Mucosa of rectum (tissue), 2 donors: ENCODE measurements around the gene NAA10.

Experiments used
- H3K27ac ChIP-seq, 2 donors: one replicate each; pipeline ENCODE4 v1.7.0; 2013; ENCODE audit warnings: inconsistent platforms in 2 of 2, low read depth in 2 of 2, low read length in 2 of 2
- H3K27me3 ChIP-seq, 2 donors: one replicate each; pipeline ENCODE4 v1.7.0; 2013; ENCODE audit warnings: low read length in 2 of 2; ENCODE audit not compliant: control insufficient read depth in 2 of 2, insufficient read depth in 2 of 2
- H3K36me3 ChIP-seq, 2 donors: one replicate each; pipeline ENCODE4 v1.7.0; 2013; ENCODE audit warnings: low read length in 2 of 2; ENCODE audit not compliant: control insufficient read depth in 2 of 2, insufficient read depth in 2 of 2
- H3K4me1 ChIP-seq, 2 donors: one replicate each; pipeline ENCODE4 v1.7.0; 2013; ENCODE audit warnings: low read length in 2 of 2, mild to moderate bottlenecking in 1 of 2; ENCODE audit not compliant: control insufficient read depth in 2 of 2, insufficient read depth in 2 of 2
- H3K4me3 ChIP-seq, 2 donors: one replicate each; pipeline ENCODE4 v1.7.0; 2013; ENCODE audit warnings: low read length in 2 of 2
- H3K9ac ChIP-seq, 2 donors: one replicate each; pipeline ENCODE4 v1.7.0; 2013; ENCODE audit warnings: low read length in 2 of 2, low read depth in 1 of 2, mild to moderate bottlenecking in 1 of 2
- H3K9me3 ChIP-seq, 2 donors: one replicate each; pipeline ENCODE4 v1.7.0; 2013; ENCODE audit warnings: low read length in 2 of 2; ENCODE audit not compliant: control insufficient read depth in 2 of 2
- donor health status: healthy.
- donor health status: Normal muscosa, but diverticular disease.

Gene NAA10

GRCh38 chrX:153911798-153912197, 23.0 kb downstream of the NAA10 start:
- Histone ChIP-seq H3K36me3 (peaks cover 0 to 3% of the 10 kb centered on the region in 2 donors), H3K9me3 (no peaks in the 10 kb centered on the region), H3K27me3 (peaks cover 0 to 3% of the 10 kb centered on the region in 2 donors)

GRCh38 chrX:153910446-153910845, 24.4 kb downstream of the NAA10 start:
- Histone ChIP-seq H3K4me1 (no peaks in the 10 kb centered on the region), H3K27ac (no peak overlapping the region), H3K4me3 (no peak overlapping the region), H3K27me3 (peaks cover 0 to 3% of the 10 kb centered on the region in 2 donors), H3K9me3 (no peaks in the 10 kb centered on the region), H3K36me3 (peaks cover 0 to 3% of the 10 kb centered on the region in 2 donors), H3K9ac (no peak overlapping the region)

More at GRCh38 chrX:153911798-153912197, 23.0 kb downstream of the NAA10 start:
- Histone ChIP-seq H3K9ac (no peak overlapping the region), H3K27ac (no peak overlapping the region), H3K4me3 (no peak overlapping the region), H3K4me1 (no peaks in the 10 kb centered on the region)

GRCh38 chrX:153909980-153910360, 24.9 kb downstream of the NAA10 start:
- Histone ChIP-seq H3K27me3 (peaks cover 0 to 3% of the 10 kb centered on the region in 2 donors), H3K4me3 (no peak overlapping the region), H3K9me3 (no peaks in the 10 kb centered on the region), H3K27ac (no peak overlapping the region), H3K36me3 (peaks cover 0 to 3% of the 10 kb centered on the region in 2 donors), H3K9ac (no peak overlapping the region), H3K4me1 (no peaks in the 10 kb centered on the region)

- no peaks in the 10 kb centered on the region for H3K4me1 ChIP-seq
- H3K27me3 ChIP-seq = peaks cover 0 to 3% of the 10 kb centered on the region in 2 donors
- no peak overlapping the region for H3K9ac ChIP-seq
- H3K4me3 ChIP-seq = no peak overlapping the region
- no peaks in the 10 kb centered on the region for H3K9me3 ChIP-seq
- H3K36me3 ChIP-seq = peaks cover 0 to 3% of the 10 kb centered on the region in 2 donors
- no peak overlapping the region for H3K27ac ChIP-seq
Observed at GRCh38 chrX:153909024-153909979, 25.5 kb downstream of the NAA10 start.

GRCh38 chrX:153908219-153908860, 26.5 kb downstream of the NAA10 start:
- H3K9me3 ChIP-seq = no peaks in the 10 kb centered on the region

GRCh38 chrX:153907456-153907855, 27.4 kb downstream of the NAA10 start:
- H3K9me3 ChIP-seq = no peaks in the 10 kb centered on the region
- no peak overlapping the region for H3K9ac ChIP-seq
- no peak overlapping the region for H3K27ac ChIP-seq
- no peaks in the 10 kb centered on the region for H3K36me3 ChIP-seq
- H3K4me3 ChIP-seq = no peak overlapping the region
- H3K27me3 ChIP-seq = peaks cover 3 to 4% of the 10 kb centered on the region in 2 donors
- H3K4me1 ChIP-seq = peaks cover 0 to 2% of the 10 kb centered on the region in 2 donors

More at GRCh38 chrX:153908219-153908860, 26.5 kb downstream of the NAA10 start:
- peaks cover 0 to 2% of the 10 kb centered on the region in 2 donors for H3K4me1 ChIP-seq
- H3K27ac ChIP-seq = no peak overlapping the region
- H3K4me3 ChIP-seq = no peak overlapping the region
- peaks cover 2 to 3% of the 10 kb centered on the region in 2 donors for H3K27me3 ChIP-seq
- H3K9ac ChIP-seq = no peak overlapping the region
- no peaks in the 10 kb centered on the region for H3K36me3 ChIP-seq

- H3K9me3 ChIP-seq = no peaks in the 10 kb centered on the region
- no peak overlapping the region for H3K27ac ChIP-seq
- peaks cover 2 to 3% of the 10 kb centered on the region in 2 donors for H3K4me1 ChIP-seq
- no peaks in the 10 kb centered on the region for H3K36me3 ChIP-seq
- peaks cover 3 to 6% of the 10 kb centered on the region in 2 donors for H3K27me3 ChIP-seq
- no peak overlapping the region for H3K9ac ChIP-seq
- no peak overlapping the region for H3K4me3 ChIP-seq
Observed at GRCh38 chrX:153906126-153906917, 28.5 kb downstream of the NAA10 start.

GRCh38 chrX:153905481-153906095, 29.2 kb downstream of the NAA10 start:
- H3K9ac ChIP-seq = no peak overlapping the region
- peaks cover 2 to 3% of the 10 kb centered on the region in 2 donors for H3K4me1 ChIP-seq
- H3K27ac ChIP-seq = no peak overlapping the region
- H3K9me3 ChIP-seq = no peaks in the 10 kb centered on the region
- no peaks in the 10 kb centered on the region for H3K36me3 ChIP-seq
- H3K4me3 ChIP-seq = no peak overlapping the region
- H3K27me3 ChIP-seq = peaks cover 3 to 8% of the 10 kb centered on the region in 2 donors

GRCh38 chrX:153903991-153904957, 30.6 kb downstream of the NAA10 start, which contains the start of gene AVPR2:
Gene AVPR2, plus strand, starts transcription at chrX:153904673. Its CDS starts 473 bp downstream, at chrX:153905146.
- H3K9me3 ChIP-seq = no peaks in the 10 kb centered on the region
- H3K27me3 ChIP-seq = peaks cover 3 to 8% of the 10 kb centered on the region in 2 donors
- peaks cover 2 to 3% of the 10 kb centered on the region in 2 donors for H3K4me1 ChIP-seq
- no peak within 1 kb of the TSS for H3K4me3 ChIP-seq
- H3K36me3 ChIP-seq = no peaks in the 10 kb centered on the region
- no peak within 1 kb of the TSS for H3K27ac ChIP-seq
- no peak within 1 kb of the TSS for H3K9ac ChIP-seq
